OCI-LY3 (cell line): ENCODE measurements around the gene NCAN.

Source experiments
- EZH2phosphoT487 ChIP-seq: fragments of 200-600 bp; shearing (Covaris generic); IDR thresholded peaks from 2 replicates; pipeline ENCODE4 v1.6.1; 2018; ENCODE audit warnings: antibody characterized with exemption, mixed run types, low read depth
- TF ChIP-seq, protein P1 (sequence below): fragments of 200-600, 300-600 bp; sonication (generic); IDR thresholded peaks from 2 replicates; pipeline ENCODE4 v1.5.1; 2014; ENCODE audit warnings: antibody characterized with exemption, low read length, low read depth

DNA sequence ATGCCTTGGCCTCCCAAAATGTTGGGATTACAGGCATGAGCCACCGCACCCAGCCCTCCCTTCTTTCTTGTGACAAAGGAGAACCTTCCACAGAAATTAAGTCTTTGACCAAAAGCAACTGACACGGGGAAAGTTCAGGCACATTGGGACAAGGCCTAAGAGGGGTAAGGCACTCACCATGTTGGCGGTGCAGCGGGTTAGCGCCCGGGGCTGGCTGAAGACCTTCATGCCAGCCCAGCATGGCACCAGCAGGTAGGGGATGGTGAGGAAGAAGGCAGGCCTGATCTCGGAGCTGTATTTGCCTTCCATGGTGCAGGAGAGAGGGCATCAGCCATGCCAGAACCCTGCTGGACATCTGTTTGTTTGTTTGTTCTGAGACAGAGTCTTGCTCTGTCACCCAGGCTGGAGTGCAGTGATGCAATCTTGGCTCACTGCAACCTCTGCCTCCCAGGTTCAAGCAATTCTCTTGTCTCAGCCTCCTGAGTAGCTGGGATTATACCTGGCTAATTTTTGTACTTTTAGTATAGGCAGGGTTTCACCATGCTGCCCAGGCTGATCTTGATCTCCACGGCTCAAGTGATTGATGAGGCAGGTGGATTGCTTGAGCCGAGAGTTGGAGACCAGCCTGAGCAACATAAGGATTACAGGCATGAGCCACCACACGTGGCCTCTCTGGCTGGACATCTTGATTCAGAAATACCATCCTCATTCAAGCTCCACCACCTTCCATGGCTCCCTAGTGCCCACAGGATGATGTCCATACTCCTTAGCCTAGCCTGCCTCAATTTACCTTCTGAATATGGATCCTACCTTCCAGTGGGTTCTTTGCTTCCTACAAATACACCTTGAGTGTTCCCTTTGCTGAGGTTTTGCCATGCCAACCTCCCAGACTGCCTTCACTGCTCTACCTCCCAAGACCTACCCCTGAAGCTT is 57.0 kb downstream of the NCAN start:
- TF ChIP-seq, protein P1, sequence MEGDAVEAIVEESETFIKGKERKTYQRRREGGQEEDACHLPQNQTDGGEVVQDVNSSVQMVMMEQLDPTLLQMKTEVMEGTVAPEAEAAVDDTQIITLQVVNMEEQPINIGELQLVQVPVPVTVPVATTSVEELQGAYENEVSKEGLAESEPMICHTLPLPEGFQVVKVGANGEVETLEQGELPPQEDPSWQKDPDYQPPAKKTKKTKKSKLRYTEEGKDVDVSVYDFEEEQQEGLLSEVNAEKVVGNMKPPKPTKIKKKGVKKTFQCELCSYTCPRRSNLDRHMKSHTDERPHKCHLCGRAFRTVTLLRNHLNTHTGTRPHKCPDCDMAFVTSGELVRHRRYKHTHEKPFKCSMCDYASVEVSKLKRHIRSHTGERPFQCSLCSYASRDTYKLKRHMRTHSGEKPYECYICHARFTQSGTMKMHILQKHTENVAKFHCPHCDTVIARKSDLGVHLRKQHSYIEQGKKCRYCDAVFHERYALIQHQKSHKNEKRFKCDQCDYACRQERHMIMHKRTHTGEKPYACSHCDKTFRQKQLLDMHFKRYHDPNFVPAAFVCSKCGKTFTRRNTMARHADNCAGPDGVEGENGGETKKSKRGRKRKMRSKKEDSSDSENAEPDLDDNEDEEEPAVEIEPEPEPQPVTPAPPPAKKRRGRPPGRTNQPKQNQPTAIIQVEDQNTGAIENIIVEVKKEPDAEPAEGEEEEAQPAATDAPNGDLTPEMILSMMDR = no peak
- no peak for TF ChIP-seq EZH2phosphoT487
